ENCODE results near the gene ACTRT2.

- no peak for TF ChIP-seq EZH2 (IDR thresholded peaks at IDR 0.05; ENCODE audit: insufficient read depth, poor library complexity, severe bottlenecking)
- no peak for TF ChIP-seq EZH2phosphoT487 (IDR thresholded peaks at IDR 0.05; ENCODE audit: insufficient read depth, low read depth)
These were observed 39.6 kb downstream of the ACTRT2 start for GRCh38 chr1:3060601-3061551.
